ENCODE results near the gene CFAP74.

DNA sequence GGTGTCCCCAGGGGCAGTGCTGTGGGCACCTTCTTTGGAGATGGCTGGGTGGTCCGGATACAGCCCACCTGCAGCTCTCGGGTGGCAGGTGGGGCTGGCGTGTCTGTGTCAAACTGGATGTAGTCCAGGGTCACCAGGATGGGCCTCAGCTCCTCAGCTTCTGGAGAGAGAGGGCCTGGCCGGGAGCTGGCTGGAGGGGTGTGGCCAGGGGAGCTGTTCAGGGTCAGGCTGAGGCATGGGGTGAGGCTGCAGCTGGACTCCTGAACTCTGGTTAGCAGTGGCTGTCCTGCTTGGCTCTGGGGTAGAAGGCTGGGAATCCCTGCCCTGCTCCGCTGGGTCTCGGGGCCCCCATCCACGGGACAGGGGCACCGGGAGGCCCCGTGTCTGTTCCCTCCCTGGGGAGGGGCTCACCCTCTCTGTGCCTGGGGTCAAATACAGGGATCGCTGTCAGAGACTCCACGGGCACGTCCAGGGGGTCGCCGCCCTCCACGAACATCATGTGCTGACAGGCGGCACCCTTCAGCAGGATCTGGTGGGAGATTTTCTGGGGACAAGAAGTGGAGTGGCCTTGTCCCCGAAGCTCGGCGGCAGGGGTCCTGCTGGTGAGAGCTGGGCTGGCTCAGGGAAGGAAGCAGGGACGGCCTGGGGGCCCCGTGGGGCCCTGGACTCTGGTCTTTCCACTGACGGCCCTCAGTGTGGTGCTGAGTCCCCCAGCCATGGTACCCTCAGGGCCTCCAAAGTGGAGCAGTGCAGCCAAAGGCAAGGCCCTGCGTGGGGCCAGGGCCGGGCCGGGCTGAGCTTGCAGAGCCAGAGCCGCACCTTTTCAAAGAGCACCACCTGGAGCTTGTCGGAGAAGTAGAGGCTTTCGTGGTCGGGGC lies 80.4 kb downstream of the CFAP74 start:
- TF ChIP-seq, protein P1, sequence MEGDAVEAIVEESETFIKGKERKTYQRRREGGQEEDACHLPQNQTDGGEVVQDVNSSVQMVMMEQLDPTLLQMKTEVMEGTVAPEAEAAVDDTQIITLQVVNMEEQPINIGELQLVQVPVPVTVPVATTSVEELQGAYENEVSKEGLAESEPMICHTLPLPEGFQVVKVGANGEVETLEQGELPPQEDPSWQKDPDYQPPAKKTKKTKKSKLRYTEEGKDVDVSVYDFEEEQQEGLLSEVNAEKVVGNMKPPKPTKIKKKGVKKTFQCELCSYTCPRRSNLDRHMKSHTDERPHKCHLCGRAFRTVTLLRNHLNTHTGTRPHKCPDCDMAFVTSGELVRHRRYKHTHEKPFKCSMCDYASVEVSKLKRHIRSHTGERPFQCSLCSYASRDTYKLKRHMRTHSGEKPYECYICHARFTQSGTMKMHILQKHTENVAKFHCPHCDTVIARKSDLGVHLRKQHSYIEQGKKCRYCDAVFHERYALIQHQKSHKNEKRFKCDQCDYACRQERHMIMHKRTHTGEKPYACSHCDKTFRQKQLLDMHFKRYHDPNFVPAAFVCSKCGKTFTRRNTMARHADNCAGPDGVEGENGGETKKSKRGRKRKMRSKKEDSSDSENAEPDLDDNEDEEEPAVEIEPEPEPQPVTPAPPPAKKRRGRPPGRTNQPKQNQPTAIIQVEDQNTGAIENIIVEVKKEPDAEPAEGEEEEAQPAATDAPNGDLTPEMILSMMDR (conservative IDR thresholded peaks at IDR 0.05; ENCODE audit: low read depth, low read length): no peak
- TF ChIP-seq RCOR1 (IDR thresholded peaks at IDR 0.05; ENCODE audit: insufficient replicate concordance, low read length) (no peak), SMC3 (IDR thresholded peaks at IDR 0.05; ENCODE audit: low read depth, low read length) (no peak), POLR2A (IDR thresholded peaks at IDR 0.05; ENCODE audit: low read depth, low read length) (no peak), FOS (IDR thresholded peaks at IDR 0.05; ENCODE audit: low read depth, low read length) (no peak), USF2 (IDR thresholded peaks at IDR 0.05; ENCODE audit: low read depth, low read length) (no peak), BHLHE40 (IDR thresholded peaks at IDR 0.05; ENCODE audit: low read depth, low read length) (no peak), RAD21 (IDR thresholded peaks at IDR 0.05; ENCODE audit: low read length) (no peak)
- TF ChIP-seq, protein P2, sequence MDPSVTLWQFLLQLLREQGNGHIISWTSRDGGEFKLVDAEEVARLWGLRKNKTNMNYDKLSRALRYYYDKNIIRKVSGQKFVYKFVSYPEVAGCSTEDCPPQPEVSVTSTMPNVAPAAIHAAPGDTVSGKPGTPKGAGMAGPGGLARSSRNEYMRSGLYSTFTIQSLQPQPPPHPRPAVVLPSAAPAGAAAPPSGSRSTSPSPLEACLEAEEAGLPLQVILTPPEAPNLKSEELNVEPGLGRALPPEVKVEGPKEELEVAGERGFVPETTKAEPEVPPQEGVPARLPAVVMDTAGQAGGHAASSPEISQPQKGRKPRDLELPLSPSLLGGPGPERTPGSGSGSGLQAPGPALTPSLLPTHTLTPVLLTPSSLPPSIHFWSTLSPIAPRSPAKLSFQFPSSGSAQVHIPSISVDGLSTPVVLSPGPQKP (IDR thresholded peaks at IDR 0.05; ENCODE audit: borderline replicate concordance, low read depth, low read length): no peak
